ENCODE measurements around the gene API5. TPM values are rescaled to one million over a fixed set of nuclear protein-coding genes. Genes with fewer than 3 reads are reported as not detected.

API5 gene
- total RNA-seq, 1 experiment from 2014 or later, result 82.4 TPM

- peak; percentile 32 for DNase-seq (ENCODE audit: low read depth)
Measured at GRCh38 chr11:43359422-43359818, 47.6 kb downstream of the API5 start.

DNA sequence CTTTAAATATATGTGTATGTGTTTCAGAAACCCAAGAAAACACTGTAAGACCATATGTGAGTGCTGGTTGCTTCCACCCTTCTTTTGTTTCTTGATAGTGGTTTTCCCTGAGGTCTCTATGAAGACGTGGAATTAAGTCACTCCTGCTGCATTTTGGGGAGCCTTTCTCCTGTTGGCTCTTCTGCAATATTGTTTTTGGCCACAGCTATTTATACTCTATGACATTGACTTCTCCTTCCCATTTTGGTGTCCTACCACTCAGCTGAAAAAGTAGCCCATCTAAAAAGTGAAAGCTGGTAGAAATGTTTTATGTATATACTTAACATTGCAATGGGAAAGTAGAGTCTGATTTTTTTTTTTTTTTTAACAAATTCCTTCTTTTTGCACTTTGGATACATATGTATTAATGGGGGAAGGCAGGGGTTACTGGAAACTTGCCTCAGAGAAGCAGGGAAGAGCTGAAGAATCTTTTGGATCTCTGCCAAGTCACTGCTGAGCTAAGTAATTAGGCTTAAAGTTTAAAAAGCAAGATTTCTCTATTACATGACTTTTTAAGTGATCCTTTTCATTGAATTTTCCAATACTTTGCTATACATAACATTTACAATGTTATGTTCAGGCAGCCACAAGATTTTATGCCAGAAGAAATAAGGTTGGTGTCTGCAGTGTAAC lies 48.7 kb downstream of the API5 start:
- DNase-seq (ENCODE audit: low read depth), result peak; percentile 16

- DNase-seq (ENCODE audit: low read depth), result no peak
Measured at GRCh38 chr11:43366677-43367076, 54.9 kb downstream of the API5 start.

- no peak for DNase-seq (ENCODE audit: low read depth)
Measured at GRCh38 chr11:43367382-43368178, 55.8 kb downstream of the API5 start.

DNA sequence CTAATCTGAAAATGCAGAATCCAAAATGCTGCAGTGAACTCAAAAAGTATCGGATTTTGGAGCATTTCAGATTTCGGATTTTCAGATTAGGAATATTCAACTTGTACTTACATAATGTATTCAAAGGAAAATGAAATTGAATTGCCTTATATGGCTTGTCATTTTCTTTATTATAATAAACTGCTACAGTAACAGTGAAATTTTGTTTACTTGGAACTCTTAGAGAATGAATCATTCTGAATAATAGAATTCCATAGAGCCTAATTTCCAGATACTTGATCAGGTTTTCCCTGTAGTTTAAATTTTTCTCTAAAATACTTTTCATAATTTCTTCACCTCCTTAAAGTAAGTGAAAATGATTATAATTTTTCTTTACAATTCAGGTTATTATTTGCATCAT lies 64.3 kb downstream of the API5 start:
- no peak for DNase-seq (ENCODE audit: low read depth)

- no peak for DNase-seq (ENCODE audit: low read depth)
Measured at GRCh38 chr11:43376594-43376993, 64.8 kb downstream of the API5 start.

- no peak for DNase-seq (ENCODE audit: low read depth)
Measured at GRCh38 chr11:43377389-43377788, 65.6 kb downstream of the API5 start.

DNA sequence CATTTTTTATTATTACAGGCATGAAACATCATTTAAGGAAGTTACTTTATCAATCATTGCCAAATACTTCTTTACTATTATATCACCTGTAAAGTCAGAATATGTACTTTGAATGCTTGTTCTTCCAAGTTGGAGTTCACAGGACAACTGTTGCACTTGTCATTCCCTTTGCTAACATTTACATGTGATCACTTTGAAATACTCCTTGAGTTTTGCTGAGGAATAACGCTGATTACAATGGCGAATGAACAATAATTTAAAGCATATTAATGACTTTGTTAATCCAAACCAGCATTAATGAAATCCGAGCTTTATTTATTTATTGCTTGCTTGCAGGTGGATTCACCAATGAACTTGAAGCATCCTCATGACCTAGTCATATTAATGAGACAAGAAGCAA lies 67.1 kb downstream of the API5 start:
- DNase-seq (ENCODE audit: low read depth), result no peak

DNA sequence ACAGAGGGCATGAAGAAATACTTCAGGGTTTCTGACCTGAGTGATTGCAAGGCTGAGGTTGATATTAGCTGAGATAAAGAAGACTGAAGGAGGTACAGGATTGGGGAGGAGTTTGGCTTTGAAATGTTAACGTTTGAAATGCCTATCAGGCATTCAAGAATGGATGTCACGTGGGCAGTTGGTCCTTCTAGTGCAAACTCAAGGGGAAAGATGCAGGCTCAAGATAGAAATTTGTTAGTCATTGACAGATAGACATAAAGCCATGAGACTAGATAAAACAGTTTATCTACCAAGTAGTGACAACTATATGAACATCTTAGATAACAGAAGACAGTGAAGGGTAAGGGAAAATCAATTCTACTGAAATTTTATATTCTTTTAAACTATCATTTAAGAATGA lies 70.0 kb downstream of the API5 start:
- no peak for DNase-seq (ENCODE audit: low read depth)

GRCh38 chr11:43382614-43383013 lies 70.8 kb downstream of the API5 start:
- no peak for DNase-seq (ENCODE audit: low read depth)

DNA sequence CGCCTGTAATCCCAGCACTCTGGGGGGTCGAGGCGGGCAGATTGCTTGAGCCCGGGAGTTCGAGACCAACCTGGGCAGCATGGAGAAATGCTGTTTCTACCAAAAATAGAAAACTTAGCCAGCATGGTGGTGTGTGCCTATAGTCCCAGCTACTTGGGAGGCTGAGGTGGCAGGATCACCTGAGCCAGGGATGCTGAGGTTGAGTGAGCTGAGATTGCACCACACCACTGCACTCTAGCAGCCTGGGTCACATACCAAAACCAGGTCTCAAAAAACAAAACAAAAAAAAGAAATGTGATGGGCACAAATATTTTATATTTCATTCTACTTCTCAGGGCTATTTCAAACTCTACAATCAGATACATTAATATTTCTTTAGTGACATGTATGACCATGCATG lies 72.6 kb downstream of the API5 start:
- DNase-seq (ENCODE audit: low read depth), result no peak

- no peak for DNase-seq (ENCODE audit: low read depth)
Measured at GRCh38 chr11:43392713-43393112, 80.9 kb downstream of the API5 start.

DNA sequence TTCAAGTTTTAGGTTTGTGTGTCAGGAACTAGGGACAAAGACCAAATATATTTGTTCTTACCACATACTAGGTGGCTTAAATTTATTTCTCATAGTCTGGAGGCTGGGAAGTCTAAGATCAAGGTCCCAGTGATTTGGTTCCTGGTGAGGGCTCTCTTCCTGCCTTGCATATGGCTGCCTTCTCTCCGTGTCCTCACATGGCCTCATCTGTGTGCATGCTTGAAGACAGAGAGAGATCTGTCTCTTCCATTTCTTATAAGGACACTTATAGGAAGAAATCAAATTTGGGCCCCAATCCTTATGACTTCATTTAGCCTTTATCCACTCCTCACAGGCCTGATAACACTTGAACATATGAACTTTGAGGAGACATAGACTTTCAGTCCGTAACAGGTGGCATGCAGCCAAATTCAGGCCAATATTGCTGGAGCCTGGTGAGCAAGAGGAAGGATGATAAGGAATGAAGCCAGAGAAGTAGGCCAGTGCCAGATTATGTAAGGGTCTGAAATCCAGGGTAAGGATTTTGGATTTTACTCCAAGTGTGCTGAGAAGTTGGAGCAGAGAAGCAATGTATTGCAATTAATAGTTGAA lies 82.1 kb downstream of the API5 start:
- DNase-seq (ENCODE audit: low read depth), result no peak

Other genes with a start within 250 kb of the API5 start
- 30.8 and 31.7 TPM in 2 replicates for gene TTC17, start 46.9 kb downstream of the API5 start, total RNA-seq (2014; rRNA removed; shearing (Covaris generic))

Data from RPMI7951 (cell line).